GM21423 (cell line): ENCODE results near the gene CHKA.

Source experiments
- ATAC-seq: cut with Tn5 transposase; IDR thresholded peaks from one replicate; pipeline ENCODE4 v1.9.1; 2021; ENCODE audit warnings: mild to moderate bottlenecking, moderate library complexity; ENCODE audit not compliant: unreplicated experiment

Gene CHKA

DNA sequence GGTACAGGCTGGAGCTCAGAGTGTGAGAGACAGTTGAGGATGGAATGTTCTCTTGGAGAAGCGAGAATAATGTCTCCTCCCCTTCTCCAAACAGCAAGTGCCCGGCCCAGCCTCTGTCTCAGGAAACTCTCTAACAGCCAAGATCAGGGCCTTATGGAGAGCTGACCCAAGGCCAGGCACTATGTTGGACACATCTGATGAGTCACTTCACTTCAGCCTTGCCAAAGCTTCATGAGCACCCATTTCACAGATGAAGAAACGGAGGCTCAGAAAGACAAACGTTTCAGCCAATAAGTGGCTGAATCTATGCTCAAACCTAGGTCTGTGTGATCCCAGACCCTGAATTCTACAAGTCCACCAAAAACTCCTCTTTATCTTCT is 22.1 kb upstream of the CHKA start:
- no peak for ATAC-seq

- no peak for ATAC-seq
Observed at GRCh38 chr11:68142441-68143309, 21.5 kb upstream of the CHKA start.

DNA sequence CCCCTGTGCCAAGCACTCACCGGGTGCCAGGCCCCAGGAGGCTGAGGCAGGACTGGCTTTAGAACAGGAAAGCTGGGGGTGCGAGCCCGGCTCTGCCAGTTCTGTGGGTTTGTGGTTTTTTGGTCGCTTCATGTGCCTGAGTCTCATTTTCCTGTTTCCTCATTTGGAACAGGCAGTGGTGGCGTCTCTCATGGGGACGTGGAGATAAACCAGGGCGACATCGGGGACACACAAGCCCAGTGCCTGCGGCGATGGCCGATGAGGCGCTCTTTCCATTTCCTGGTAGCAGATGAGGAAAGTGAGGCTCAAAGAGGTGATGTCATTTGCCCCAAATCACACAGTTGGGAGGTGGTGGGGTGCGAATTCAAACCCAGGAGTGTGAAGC is 20.8 kb upstream of the CHKA start:
- ATAC-seq: no peak

- ATAC-seq: no peak
Observed at GRCh38 chr11:68141246-68142027, 20.2 kb upstream of the CHKA start.

GRCh38 chr11:68140496-68141245 is 19.5 kb upstream of the CHKA start:
- ATAC-seq: no peak

DNA sequence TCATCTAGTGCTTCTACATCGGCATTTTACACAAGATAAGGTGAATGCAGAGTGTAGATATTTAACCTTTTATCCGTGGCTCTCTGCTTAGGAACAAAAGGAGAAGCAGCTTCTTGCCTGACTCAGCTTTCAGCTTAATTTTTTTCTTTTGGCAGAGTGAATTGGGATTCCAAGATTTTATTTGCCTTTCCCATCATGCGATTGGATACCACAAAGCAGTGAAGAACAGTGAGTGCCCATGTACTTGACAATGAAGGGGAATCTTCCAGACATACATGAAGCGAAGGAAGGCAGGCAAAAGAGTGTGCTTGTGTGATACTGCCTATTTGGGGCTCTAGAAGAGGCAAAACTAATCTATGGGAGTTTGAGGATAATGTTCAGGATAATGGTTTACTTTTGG is 17.0 kb upstream of the CHKA start:
- ATAC-seq: no peak

GRCh38 chr11:68137833-68138232 is 16.6 kb upstream of the CHKA start:
- ATAC-seq: no peak

GRCh38 chr11:68136866-68137265 is 15.7 kb upstream of the CHKA start:
- no peak for ATAC-seq

GRCh38 chr11:68135161-68135560 is 14.0 kb upstream of the CHKA start:
- no peak for ATAC-seq

DNA sequence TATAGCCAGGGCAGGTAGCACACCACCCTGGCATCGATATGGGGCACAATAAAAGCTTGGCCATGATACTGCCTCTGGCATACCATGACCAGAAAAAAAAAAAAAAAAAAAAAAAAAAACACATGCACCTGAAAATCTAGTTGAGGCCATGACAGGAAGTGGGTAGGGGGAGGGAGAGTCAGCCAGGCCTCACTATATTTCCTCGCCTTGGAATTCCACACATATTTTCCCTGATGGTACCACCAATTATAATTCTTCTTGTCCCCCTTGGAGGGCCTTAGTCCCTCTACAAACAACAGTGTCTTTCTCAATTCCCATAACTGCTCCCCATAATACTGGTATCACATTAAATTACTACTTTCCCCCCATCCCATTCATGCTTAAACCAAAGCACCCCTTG is 12.6 kb upstream of the CHKA start:
- no peak for ATAC-seq

DNA sequence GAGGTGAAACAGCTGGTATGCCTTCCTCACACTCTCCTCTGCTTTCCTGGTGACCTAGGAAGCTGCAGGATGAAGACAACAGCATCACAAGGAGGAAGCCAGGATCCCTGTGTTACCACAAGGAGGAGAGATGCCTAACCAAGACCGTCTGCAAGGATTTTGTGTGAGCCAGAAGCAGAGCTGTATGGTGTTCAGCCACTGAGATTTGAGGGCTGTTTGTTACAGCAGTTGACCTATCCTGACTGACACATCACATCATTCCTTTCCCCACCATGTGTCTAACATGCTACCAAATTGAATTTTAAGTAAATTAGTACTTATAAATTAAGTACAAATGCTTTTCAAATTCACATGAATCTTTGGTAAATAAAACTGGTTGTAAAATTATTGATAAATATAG is 8.9 kb upstream of the CHKA start:
- ATAC-seq: no peak

DNA sequence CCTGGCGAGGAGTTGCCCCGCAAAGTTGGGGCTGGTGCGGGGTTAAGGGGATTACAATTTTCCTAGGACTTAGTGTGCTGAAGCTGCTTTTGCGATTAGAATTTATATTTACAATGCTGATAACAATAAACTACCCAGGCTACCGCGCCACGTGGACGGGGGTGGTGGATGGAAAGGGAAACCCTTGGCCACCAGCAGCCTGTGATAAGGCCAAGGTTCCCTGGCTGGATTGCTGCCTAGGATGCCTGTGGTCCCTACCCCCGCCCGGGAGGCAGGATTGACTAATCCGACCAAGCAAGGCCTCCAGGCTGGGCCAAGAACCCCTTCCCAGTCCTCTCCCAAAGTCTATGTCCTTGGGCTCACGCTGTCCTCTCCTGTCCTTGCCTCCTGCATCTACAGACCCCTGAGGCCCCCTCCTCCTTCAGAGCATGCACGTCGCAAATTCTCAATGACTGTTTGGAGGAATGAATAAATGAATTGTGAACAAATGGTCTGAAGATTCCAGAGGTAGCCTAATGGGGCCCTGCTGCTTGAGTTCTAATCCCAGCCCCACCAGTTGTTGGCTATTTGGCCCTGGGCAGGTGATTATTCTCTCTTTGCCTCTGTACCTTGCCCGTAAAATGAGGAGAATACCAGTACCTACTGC is 7.6 kb upstream of the CHKA start:
- no peak for ATAC-seq

GRCh38 chr11:68127714-68128681 is 6.8 kb upstream of the CHKA start:
- ATAC-seq: no peak

GRCh38 chr11:68125164-68125563 is 4.0 kb upstream of the CHKA start:
- no peak for ATAC-seq

GRCh38 chr11:68122936-68123539 is 1.9 kb upstream of the CHKA start:
- no peak for ATAC-seq

GRCh38 chr11:68120273-68121066 is 718 bp downstream of the CHKA start:
- ATAC-seq: peak; percentile 27

DNA sequence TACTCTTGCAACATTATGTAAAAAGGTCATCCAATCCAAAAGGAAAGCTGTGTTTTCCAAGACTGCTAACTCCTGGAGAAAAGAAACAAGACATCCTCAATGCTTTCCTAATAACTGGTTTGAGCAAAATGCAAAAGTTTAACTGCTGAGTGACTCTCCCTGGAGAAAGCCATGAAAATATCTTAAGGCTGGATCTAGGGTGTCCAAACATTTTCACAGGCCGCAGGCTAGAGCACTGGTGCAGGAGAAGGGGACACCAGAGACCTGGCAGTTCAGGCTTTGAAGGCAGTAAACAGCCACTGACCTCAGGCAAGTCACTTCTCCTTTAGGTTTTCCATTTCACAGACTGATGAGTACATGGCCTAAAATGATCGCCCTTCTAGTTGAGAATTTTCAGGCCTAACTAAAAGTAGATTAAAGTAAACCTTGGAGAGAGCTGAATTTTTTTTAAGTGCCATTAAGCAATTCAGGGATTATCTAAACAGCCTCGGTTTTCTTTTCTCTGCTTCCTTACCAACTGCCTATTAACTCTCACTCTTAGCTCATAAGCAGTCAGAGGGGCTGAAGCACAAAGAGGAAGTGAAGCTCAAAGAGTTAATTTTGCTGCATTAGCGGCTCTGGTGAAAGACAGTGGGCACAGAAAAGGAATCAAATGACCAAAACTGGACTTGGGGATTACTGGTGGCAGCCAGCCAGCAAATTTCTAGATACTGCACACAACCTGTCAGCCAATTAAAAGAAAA is 2.3 kb downstream of the CHKA start:
- ATAC-seq: no peak

DNA sequence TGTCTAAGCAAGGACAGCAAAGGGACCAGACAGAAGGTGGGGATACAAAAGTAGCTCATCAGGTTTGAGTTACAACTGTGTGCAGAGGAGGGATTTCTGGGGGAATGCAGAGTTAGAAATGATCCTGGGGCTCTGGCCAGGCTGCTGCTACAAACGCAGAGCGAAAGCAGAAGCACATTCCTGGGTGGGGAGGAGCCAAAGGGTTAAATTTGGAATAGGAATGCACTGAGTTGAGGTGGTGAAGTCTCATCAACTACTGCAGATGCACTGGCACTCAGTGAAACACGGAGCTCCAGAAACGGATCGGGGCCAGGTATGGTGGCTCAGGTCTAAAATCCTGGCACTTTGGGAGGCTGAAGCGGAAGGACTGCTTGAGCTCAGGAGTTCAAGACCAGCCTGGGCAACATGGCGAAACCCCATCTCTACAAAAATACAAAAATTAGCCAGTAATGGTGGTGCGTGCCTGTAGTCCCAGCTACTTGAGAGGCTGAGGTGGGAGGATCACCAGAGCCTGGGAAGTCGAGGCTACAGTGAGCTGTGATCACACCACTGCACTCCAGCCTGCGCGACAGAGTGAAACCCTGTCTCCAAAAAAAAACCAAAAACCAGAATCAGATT is 3.2 kb downstream of the CHKA start:
- no peak for ATAC-seq
